Thoracic aorta (tissue), 2 donors: ENCODE data around the gene SERPINE2. TPM values are rescaled to one million over a fixed set of nuclear protein-coding genes. Genes with fewer than 3 reads are reported as not detected.

Source experiments
- ATAC-seq: fragments of 150-250 bp; one replicate; pipeline ENCODE4 v1.8.0; 2017; ENCODE audit warnings: low read depth; ENCODE audit not compliant: insufficient number of reproducible peaks, low FRiP score
- DNase-seq: peaks from one replicate; pipeline ENCODE4 v3.0.0-alpha.2; 2020; ENCODE audit warnings: low spot score
- H3K27ac ChIP-seq, 2 donors: fragments of 200-600 bp; sonication (generic); 1 replicate in 1 of 2; 2 replicates in 1 of 2; pipeline ENCODE4 v1.5.1; 2016; ENCODE audit warnings: mild to moderate bottlenecking in 2 of 2, moderate library complexity in 2 of 2
- H3K27me3 ChIP-seq: fragments of 200-600 bp; sonication (generic); replicated peaks from 2 replicates; pipeline ENCODE4 v1.6.0; 2016; ENCODE audit warnings: mild to moderate bottlenecking; ENCODE audit not compliant: insufficient read depth
- H3K36me3 ChIP-seq: fragments of 200-600 bp; sonication (generic); one replicate; pipeline ENCODE4 v1.5.1; 2016
- H3K4me1 ChIP-seq, 2 donors: fragments of 200-600 bp; sonication (generic); 1 replicate in 1 of 2; 2 replicates in 1 of 2; pipeline versions ENCODE4 v1.5.1 to v1.6.0; 2016; ENCODE audit warnings: low read depth in 2 of 2, mild to moderate bottlenecking in 1 of 2; ENCODE audit not compliant: control insufficient read depth in 1 of 2
- H3K4me3 ChIP-seq: fragments of 200-600 bp; sonication (generic); 2 replicates; pipeline ENCODE4 v1.5.1; 2016; ENCODE audit warnings: mild to moderate bottlenecking
- H3K9me3 ChIP-seq: fragments of 200-600 bp; sonication (generic); 2 replicates; pipeline ENCODE4 v1.5.1; 2016
- total RNA-seq, 2 donors: library from RNA; depleted of rRNA; stranded (reverse); fragments of >200 nt; gene quantifications; one replicate each; pipeline versions ENCODE4 v1.1.0 to v1.2.3, GENCODE V29; 2016
- TF ChIP-seq, protein P1 (sequence below): fragments of 200-600 bp; sonication (generic); IDR thresholded peaks from one replicate; pipeline ENCODE4 v1.5.1; 2019; ENCODE audit warnings: antibody characterized with exemption

The SERPINE2 gene
- total RNA-seq, 2 donors from 2014 or later: 29.0 to 47.3 TPM

DNA sequence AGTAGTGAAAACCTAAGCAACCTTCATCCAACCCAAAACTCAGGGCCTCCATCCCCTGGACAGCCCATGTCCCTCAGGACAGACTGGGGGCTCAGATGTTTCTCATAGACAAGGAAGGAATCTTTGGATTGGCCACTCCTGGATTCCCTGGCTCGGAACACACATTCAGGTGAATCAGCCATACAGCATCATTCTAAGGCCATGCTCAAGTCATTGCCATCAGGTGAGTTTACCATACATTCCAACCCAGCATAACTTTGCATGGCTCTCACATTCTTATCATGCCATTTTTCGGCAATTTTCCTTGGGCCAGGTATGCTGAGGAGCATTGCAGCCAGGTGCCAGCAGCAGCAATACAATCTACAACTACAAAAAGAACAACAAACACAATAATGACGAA lies 34.6 kb upstream of the SERPINE2 start:
- no peak overlapping the region for H3K4me3 ChIP-seq
- no peaks in the 10 kb centered on the region for H3K36me3 ChIP-seq
- no peaks in the 10 kb centered on the region for H3K4me1 ChIP-seq
- no peak for ATAC-seq
- no peak overlapping the region for H3K27ac ChIP-seq
- no peak for DNase-seq
- TF ChIP-seq, protein P1, sequence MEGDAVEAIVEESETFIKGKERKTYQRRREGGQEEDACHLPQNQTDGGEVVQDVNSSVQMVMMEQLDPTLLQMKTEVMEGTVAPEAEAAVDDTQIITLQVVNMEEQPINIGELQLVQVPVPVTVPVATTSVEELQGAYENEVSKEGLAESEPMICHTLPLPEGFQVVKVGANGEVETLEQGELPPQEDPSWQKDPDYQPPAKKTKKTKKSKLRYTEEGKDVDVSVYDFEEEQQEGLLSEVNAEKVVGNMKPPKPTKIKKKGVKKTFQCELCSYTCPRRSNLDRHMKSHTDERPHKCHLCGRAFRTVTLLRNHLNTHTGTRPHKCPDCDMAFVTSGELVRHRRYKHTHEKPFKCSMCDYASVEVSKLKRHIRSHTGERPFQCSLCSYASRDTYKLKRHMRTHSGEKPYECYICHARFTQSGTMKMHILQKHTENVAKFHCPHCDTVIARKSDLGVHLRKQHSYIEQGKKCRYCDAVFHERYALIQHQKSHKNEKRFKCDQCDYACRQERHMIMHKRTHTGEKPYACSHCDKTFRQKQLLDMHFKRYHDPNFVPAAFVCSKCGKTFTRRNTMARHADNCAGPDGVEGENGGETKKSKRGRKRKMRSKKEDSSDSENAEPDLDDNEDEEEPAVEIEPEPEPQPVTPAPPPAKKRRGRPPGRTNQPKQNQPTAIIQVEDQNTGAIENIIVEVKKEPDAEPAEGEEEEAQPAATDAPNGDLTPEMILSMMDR: no peak
- H3K9me3 ChIP-seq: no peaks in the 10 kb centered on the region
- no peaks in the 10 kb centered on the region for H3K27me3 ChIP-seq

DNA sequence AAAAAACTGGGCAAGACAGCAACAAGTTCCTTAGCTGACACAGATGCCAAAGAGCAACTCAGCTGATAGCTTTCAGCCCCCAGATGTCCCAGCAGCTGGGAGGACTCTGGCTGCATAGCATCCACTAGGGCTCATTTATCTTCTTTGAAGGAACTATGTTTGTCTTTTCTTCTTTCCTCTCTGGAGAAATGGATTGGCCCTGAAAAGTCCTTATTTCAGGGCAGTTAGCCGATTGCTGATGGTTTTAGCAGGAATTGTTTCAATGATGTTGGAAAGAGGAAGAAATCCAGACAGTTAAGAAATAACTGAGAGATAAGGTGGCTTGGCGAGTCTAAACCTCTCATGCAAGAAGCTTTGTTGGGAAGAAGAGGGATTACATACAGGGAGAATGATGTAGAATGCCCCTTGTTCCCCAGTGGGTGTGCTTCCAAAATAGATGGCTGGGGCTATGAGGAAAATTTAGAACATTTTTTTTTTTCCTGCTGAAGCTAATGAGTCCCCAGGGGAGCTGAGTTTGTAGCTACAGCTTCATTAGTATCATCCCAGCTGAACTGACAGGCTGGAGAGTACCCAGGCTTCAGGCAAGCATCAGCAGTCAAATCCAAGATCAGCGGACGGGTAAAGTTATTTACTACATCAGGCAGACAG lies 33.6 kb upstream of the SERPINE2 start:
- Histone ChIP-seq H3K27ac (no peak overlapping the region), H3K27me3 (no peaks in the 10 kb centered on the region), H3K4me1 (no peaks in the 10 kb centered on the region), H3K9me3 (no peaks in the 10 kb centered on the region), H3K4me3 (no peak overlapping the region), H3K36me3 (no peaks in the 10 kb centered on the region)
- TF ChIP-seq, protein P1: no peak
- no peak for DNase-seq
- ATAC-seq: no peak

DNA sequence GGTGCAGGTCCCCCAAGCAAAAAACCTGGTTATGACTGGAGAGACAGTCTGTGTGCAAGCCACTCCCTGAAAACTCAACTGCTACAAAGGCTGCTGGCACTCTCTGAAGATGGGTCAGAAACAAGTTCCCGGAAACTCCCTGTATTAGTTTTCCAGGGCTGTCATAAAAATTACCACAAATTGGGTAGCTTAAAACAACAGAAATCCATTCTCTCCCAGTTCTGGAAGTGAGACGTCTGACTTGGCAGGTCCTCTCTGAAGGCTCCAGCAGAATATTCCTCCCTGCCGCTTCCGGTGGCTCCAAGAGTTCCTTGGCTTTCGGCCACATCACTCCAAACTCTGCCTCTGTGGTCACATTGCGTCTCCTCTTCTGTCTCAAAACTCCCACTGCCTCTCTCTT lies 30.1 kb upstream of the SERPINE2 start:
- Histone ChIP-seq H3K27me3 (no peaks in the 10 kb centered on the region), H3K4me3 (no peak overlapping the region), H3K27ac (no peak overlapping the region), H3K36me3 (no peaks in the 10 kb centered on the region), H3K9me3 (no peaks in the 10 kb centered on the region), H3K4me1 (no peaks in the 10 kb centered on the region)
- TF ChIP-seq, protein P1: no peak
- no peak for DNase-seq
- no peak for ATAC-seq

DNA sequence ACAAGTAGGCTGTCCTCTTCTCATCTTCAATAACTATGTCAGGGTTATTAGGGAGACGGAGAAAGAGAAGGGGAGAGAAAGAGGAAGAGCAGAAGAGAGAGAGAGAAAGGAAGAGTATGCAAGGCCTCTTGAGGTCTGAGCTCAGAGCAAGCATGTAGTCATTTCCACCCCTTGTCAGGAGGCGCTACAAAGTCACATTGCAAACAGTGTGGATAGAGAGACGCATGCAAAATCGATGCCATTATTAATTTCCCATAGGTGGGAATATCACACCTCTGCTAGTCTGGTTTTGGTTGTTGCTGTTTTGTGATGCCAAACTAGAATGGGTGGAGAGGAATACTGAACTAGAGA lies 24.2 kb upstream of the SERPINE2 start:
- no peak for ATAC-seq
- no peak for DNase-seq
- H3K4me3 ChIP-seq: no peak overlapping the region
- H3K27me3 ChIP-seq: no peaks in the 10 kb centered on the region
- no peaks in the 10 kb centered on the region for H3K4me1 ChIP-seq
- no peaks in the 10 kb centered on the region for H3K36me3 ChIP-seq
- H3K27ac ChIP-seq: no peak overlapping the region
- H3K9me3 ChIP-seq: no peaks in the 10 kb centered on the region
- TF ChIP-seq, protein P1: no peak

DNA sequence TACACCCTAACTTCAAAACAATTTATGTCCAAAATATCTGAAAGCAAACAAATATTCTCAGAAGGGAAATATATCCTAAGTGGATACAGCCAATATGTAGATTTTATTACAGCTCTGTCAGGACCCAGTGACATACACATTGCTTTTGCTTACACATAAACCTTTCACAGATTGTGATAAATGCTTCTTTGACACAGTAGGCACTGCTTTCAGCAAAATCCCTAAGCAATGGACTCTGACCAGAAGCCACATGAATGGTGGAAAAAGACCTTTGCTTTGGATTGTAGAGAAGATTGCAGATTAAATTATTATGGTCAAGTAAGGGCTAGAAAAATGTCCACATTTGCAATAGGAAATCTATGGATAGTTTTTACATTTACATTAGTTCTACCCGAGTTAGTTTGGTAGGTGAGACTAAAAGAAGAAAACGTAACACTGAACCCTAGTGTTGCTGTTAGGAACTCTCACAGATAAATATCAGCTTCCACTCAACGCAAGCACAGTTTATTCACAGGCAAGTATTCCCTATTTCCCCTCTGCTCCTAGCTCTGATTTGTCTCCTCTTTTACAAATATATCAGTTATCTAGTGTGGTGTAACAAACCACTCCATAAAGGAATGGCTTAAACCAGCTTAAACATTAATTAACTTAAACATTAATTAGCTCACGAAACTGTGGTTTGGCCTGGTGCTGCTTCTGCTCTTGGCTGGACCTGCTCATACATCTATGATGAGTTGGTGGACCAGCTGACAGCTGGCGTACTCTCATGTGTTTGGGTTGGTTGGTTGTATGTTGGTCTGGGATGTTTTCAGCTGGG lies 23.6 kb upstream of the SERPINE2 start:
- DNase-seq (no peak), ATAC-seq (no peak)
- H3K27me3 ChIP-seq: no peaks in the 10 kb centered on the region
- no peaks in the 10 kb centered on the region for H3K9me3 ChIP-seq
- H3K27ac ChIP-seq: no peak overlapping the region
- H3K4me1 ChIP-seq: no peaks in the 10 kb centered on the region
- TF ChIP-seq, protein P1: no peak
- no peak overlapping the region for H3K4me3 ChIP-seq
- no peaks in the 10 kb centered on the region for H3K36me3 ChIP-seq
